Measurements from ENCODE around the gene PARD6G. TPM values are rescaled to one million over a fixed set of nuclear protein-coding genes. Genes with fewer than 3 reads are reported as not detected.
A peak's percentile ranks its signal among the peaks of the same experiment; 100 is the strongest.

Gene PARD6G
- total RNA-seq, 1 experiment from 2014 or later, result 3.9 TPM

GRCh38 chr18:80108739-80109675, 138.3 kb downstream of the PARD6G start, which contains the start of gene ADNP2:
Gene ADNP2 (plus strand): TSS chr18:80109262. CDS start chr18:80117543, 8,281 bp downstream.
- peak; percentile 96 for DNase-seq (ENCODE audit: low read depth)

- DNase-seq (ENCODE audit: low read depth), result no peak
Measured at GRCh38 chr18:80108121-80108536, 139.2 kb downstream of the PARD6G start.

GRCh38 chr18:80107426-80107825, 139.9 kb downstream of the PARD6G start:
- DNase-seq (ENCODE audit: low read depth), result no peak

Other genes with a start within 250 kb of the PARD6G start
- 44.5 and 63.4 TPM in 2 replicates for gene RBFA, start 213.1 kb downstream of the PARD6G start, total RNA-seq (2014; rRNA removed; shearing (Covaris generic))
- 23.0 and 23.7 TPM in 2 replicates for gene ADNP2, start 138.3 kb downstream of the PARD6G start, total RNA-seq (2014; rRNA removed; shearing (Covaris generic))

All from HT1080 (cell line).